HG03280 (cell line): ENCODE measurements around the gene CDK1.

Source experiments
- ATAC-seq: cut with Tn5 transposase; IDR thresholded peaks from one replicate; pipeline ENCODE4 v1.9.1; 2021; ENCODE audit warnings: mild to moderate bottlenecking, moderate library complexity; ENCODE audit not compliant: unreplicated experiment

Gene CDK1

GRCh38 chr10:60778214-60778970, at the start of gene CDK1:
Gene CDK1, plus strand, starts transcription at chr10:60778478. Its CDS starts 1,688 bp downstream, at chr10:60780166.
- ATAC-seq = peak; percentile 96

GRCh38 chr10:60729106-60729505, 49.2 kb upstream of the CDK1 start:
- ATAC-seq = no peak

- ATAC-seq = peak; percentile 79
Measured at GRCh38 chr10:60731134-60731885, 47.0 kb upstream of the CDK1 start.

- peak; percentile 26 for ATAC-seq
Measured at GRCh38 chr10:60732198-60732806, 46.0 kb upstream of the CDK1 start.

- ATAC-seq = peak; percentile 67
Measured at GRCh38 chr10:60732807-60733516, 45.3 kb upstream of the CDK1 start.

GRCh38 chr10:60733517-60733822, 44.8 kb upstream of the CDK1 start:
- no peak for ATAC-seq

- no peak for ATAC-seq
Measured at GRCh38 chr10:60733826-60734225, 44.5 kb upstream of the CDK1 start.

GRCh38 chr10:60734226-60734625, 44.1 kb upstream of the CDK1 start:
- ATAC-seq = no peak

- ATAC-seq = no peak
Measured at GRCh38 chr10:60735244-60735643, 43.0 kb upstream of the CDK1 start.

- no peak for ATAC-seq
Measured at GRCh38 chr10:60737242-60737641, 41.0 kb upstream of the CDK1 start.

GRCh38 chr10:60739558-60739957, 38.7 kb upstream of the CDK1 start:
- no peak for ATAC-seq

- no peak for ATAC-seq
Measured at GRCh38 chr10:60742512-60742911, 35.8 kb upstream of the CDK1 start.

GRCh38 chr10:60747817-60748469, 30.3 kb upstream of the CDK1 start:
- ATAC-seq = no peak

GRCh38 chr10:60753152-60753551, 25.1 kb upstream of the CDK1 start:
- ATAC-seq = no peak

GRCh38 chr10:60753817-60754216, 24.5 kb upstream of the CDK1 start:
- no peak for ATAC-seq

- ATAC-seq = no peak
Measured at GRCh38 chr10:60757420-60757895, 20.8 kb upstream of the CDK1 start.

- no peak for ATAC-seq
Measured at GRCh38 chr10:60759181-60759580, 19.1 kb upstream of the CDK1 start.

GRCh38 chr10:60760711-60761210, 17.5 kb upstream of the CDK1 start:
- no peak for ATAC-seq

GRCh38 chr10:60762554-60762953, 15.7 kb upstream of the CDK1 start:
- ATAC-seq = no peak

GRCh38 chr10:60767424-60767823, 10.9 kb upstream of the CDK1 start:
- ATAC-seq = no peak

- ATAC-seq = no peak
Measured at GRCh38 chr10:60769406-60769805, 8.9 kb upstream of the CDK1 start.
